Non-pigmented ciliary epithelial cell (primary cell): ENCODE measurements around the gene NDFIP2.
"Not testable (repeated sequence)": the region's sequence is repeated elsewhere in the genome, so short reads cannot be mapped to it uniquely, and the experiment has no call there.

ENCODE experiments used
- DNase-seq: peaks from one replicate; pipeline ENCODE4 v3.0.0-alpha.2; 2010; ENCODE audit warnings: low read depth

NDFIP2 gene

DNA sequence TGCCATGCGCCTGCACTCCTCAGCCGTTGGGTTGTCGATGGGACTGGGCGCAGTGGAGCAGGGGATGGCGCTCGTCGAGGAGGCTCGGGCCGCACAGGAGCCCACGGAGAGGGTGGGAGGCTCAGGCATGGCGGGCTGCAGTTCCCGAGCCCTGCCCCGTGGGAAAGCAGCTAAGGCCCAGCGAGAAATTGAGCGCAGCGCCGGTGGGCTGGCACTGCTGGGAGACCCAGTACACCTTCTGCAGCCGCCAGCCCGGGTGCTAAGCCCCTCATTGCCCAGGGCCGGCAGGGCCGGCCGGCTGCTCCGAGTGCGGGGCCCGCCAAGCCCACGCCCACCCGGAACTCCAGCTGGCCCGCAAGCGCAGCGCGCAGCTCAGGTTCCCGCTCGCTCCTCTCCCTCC, 119.2 kb downstream of the NDFIP2 start:
- not testable (repeated sequence) for DNase-seq

DNA sequence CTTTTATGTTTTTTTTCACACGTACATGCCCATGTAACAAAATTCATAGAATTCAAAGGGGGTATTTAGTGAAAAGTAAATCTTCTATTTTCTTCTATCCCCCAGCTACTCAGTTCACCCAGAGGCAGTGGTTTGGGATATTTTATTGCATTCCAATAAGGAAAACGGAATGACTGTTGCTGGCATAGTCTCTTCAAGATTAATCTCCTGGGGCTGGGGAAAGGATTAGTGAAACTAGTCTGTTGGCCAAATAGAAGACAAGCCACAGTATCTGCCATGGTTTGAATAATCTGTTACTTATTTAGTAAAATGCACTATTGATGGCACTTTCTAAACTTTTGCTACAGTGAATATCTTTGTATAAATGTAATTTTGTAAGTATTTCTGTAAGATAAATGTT, 122.0 kb downstream of the NDFIP2 start:
- no peak for DNase-seq

DNA sequence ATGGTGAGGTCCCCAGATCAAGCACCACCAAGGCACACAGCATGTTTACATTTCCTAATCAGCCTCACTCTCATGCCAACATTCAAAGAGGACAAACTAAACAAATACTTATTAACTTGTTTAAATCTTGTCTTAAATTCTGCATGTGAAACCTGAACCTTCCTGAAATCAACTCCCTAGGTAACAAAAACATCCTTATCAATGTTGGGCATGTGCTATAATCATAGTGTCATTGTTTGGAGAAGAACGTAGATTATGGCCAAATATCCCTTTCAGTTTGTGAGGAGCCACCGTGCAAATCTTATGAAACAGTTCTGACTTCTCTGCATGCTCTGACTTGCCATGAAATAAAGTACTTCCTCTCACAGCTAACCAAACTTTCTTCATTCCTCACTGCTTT, 123.8 kb downstream of the NDFIP2 start:
- DNase-seq: no peak
